Measurements from ENCODE around the gene PCYOX1L.

DNA sequence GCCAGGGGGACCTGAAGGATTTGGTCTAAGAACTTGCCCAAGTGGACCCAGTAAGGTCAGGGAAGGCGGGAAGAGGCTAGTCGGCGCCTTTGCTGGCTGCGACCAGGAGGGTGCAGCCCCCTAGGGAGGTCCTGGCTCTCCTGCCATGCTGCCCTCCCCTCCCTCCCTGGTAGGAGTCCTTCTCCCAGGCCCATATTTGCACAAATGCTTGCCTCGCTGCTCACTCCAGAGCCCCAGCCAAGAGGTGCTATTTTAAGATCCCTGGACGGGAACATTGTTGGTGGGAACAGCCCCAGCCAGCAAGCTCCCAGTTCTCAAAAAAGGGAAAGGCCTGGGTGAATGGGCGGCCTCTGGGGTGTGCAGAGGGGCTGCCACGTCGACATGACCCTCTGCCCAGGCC lies 25.6 kb downstream of the PCYOX1L start:
- TF ChIP-seq SP1 (IDR thresholded peaks at IDR 0.05): no peak
- TF ChIP-seq FOXM1 (IDR thresholded peaks at IDR 0.05; ENCODE audit: borderline replicate concordance): no peak
